HG03175 (cell line): Measurements from ENCODE around the gene CEP72.
A peak's percentile ranks its signal among the peaks of the same experiment; 100 is the strongest.
"Not testable (repeated sequence)": the region's sequence is repeated elsewhere in the genome, so short reads cannot be mapped to it uniquely, and the experiment has no call there.

ENCODE experiments used
- ATAC-seq: cut with Tn5 transposase; IDR thresholded peaks from one replicate; pipeline ENCODE4 v1.9.1; 2021; ENCODE audit warnings: mild to moderate bottlenecking, moderate library complexity; ENCODE audit not compliant: unreplicated experiment

Gene CEP72

DNA sequence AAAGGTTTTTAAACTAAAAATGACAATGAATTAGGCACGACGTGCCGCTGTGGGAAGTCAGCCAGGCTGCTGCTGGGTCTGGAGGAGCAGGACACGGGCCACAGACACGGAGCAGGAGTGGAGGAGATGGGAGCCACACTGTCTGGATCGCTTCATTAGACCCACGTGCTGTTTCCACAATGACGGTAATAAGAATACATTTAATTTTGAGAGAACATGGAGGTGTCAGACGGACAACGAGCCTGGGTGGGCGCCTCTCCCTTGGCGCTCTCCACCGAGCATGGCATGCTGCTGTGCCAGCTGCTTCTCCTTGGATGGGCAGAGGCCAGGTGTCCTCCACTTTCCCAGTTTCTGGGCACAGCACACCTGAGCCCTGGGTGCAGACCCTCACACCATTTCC lies 68.7 kb downstream of the CEP72 start:
- ATAC-seq, result not testable (repeated sequence)

DNA sequence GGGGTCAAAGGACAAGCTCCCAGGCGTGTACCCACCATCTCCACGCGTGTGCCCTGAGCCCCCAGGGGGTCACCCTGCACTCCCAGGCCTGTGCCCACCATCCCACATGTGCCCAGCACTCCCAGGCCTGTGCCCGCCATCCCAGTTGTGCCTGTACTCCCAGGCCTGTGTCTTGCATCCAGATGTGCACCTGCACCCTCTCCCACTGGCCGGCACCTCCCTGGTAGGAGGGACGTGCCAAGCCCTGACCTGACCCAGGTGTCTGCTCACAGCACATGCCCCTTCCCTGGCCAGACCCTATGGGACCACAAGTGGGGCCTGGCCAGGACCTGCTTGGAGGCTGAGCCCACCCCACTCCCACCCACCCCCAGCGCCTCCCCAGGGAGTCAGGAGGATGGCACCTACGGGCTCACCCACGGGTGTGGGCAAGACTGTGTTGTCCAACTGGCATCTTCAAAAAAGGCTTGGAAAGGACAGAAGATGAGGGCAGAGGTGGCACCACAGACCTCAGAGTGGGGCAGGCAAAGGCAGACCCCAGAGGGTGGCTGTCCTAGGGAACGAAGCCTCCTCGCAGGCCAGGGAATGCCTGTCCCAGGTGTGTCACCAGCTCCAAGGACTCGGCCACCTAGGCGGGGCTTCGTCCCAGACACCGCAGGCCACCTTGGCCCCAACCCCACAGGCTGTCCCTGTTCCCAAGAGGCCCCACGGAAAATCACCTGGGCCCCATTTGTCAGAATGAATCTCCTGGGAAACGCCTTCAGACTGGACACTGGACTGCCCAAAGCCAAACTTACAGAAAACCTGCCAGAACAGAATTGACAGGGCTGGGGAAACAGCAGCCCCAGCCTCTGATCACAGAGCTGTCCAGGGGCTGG lies 69.4 kb downstream of the CEP72 start:
- ATAC-seq, result not testable (repeated sequence)

DNA sequence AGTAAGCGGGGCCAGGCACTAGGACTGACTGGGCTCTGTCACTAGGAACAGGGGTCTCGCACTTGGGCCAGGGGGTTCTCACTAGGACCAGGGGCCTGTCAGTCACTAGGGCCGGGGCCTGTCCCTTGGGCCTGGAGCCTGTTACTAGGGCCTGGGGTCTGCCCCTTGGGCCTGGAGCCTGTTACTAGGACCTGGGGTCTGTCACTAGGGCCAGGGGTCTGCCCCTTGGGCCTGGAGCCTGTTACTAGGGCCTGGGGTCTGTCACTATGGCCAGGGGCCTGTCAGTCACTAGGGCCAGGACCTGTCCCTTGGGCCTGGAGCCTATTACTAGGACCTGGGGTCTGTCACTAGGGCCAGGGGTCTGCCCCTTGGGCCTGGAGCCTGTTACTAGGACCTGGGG lies 70.1 kb downstream of the CEP72 start:
- ATAC-seq, result not testable (repeated sequence)

DNA sequence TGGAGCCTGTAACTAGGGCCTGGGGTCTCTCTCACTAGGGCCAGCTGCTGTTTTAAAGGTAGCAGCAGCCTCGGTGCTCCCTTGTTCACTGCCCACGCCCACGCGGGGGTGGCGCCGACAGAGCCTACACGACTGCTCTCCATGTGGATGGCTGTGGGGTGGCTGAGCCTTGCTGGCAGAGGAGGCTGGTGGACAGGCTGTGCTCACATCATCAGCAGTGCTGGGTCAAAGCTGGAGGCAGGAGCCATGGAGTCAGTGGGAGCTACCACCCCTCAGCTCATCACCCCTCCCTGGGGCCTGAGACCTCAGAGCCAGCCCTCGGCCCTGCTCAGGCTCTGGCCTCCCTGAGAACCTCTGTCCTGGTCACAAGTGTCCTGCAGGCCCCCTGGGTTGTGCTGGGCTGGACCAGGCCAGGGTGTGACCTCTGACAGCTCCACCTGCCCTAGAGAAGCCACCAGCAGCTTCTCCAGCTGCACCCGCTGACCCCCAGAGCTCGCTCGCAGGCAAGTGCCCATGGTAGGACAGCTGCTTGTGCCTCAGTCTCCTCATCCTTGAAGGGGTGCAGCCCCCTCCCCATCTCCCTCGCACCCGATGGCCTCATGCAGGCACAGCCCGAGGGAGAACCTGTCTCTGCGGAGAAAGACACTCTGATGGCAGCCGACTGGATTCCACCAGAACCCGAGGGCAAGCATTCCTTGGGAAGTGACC lies 70.7 kb downstream of the CEP72 start:
- ATAC-seq, result not testable (repeated sequence)

DNA sequence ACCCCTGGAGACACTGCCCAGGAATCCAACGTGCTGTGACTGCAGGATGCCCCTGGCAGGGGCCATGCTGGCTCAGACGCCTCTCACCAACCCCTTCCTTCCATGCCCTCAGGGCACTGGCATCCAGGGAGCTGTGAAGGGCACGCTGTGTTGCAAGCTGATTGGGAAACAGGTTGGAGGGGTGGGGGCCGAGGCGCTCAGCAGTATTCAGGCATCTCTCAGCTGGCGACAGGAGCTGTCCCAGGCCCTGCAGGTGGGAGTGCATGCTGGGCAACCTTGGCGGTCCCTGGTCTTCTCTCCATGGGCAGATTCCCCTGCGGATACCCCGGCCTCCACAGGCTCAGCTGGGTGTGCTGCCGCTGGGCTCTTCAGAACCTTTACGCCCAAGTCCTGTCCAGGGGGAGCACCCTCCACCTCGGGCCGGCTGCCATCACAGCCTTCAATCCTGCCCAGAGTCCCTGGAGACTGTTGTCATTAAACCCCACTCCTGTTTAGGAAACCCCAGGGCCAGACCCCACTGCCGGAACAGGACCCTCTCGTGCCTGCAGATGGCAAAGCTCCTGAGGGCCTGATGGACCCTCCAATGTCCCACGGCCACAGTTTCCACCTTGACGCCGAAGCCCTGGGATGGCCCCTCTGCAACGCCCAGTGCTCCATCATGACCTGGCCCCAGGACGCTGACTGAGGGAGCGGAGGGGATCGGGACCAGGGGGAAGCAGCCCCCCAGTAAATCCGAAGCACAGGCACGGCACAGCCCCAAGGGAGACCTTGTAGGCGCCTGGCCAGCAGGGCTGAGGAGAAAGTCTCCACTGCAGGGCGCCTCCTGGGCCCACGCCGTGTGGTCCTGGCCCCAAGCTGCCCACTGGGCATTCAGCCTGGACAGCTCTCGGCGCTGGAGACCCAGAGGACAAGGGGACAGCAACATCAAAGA lies 71.7 kb downstream of the CEP72 start:
- no peak for ATAC-seq

DNA sequence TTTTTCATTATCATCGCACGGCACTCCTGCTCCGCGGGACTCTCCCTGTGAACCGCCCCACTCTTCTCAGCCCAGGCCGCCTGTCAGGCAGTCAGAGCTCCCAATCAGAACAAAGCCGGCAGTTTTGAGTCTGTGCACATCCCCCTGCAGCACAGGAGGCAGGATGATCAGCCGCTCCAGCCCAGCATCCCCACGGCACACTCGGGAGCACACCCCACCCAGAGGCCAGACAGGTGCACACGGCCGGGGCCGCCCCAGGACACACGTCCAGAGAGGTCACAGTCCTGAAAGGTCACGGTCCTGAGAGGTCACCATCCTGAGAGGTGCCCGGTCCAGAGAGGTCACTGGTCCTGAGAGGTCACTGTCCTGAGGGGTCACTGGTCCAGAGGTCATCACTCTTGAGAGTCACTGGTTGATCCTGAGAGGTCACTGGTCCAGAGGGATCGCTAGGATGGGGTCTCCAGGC lies 72.6 kb downstream of the CEP72 start:
- no peak for ATAC-seq

DNA sequence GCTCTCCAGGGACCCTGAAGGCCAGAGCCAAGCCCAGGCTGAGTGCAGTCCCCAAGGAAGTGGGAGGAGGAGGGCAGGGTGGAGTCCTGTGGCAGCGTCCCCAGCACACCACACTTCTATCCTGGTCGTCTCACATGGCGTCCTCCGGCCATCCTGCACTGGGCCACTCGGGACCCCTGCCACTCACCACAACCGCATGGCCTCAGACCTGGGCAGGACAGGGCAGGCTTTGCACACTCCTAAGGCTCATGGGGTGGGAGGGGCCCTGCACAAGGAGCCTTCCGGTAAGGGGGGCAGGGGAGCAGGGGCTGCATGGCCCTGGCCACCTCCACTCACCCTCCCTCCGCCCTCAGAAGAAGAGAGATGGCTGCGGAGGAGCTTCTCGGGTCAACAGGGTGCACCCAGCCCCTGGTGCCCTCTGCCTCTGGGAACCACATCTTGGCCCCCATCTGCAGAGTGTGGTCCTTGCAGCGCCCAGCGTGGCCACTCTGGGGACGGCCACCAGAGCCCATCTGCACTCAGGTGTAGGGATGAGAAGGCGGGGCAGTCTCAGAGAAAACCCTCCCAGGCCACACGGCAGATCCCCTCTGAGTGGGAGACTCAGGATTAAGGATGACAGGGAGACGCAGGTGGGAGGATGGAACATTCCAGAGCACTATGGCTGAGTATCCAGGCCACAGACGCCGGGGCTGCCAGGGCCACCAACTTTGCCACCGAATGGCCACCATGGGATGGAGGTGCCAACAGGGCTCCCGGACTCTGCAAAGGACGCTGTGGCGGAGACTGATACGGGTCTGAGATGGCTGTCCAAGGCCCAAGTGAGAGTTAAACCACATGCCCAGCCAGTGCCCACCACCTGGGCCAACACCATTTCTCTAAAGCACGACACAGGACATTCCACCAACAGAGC lies 73.4 kb downstream of the CEP72 start:
- no peak for ATAC-seq

DNA sequence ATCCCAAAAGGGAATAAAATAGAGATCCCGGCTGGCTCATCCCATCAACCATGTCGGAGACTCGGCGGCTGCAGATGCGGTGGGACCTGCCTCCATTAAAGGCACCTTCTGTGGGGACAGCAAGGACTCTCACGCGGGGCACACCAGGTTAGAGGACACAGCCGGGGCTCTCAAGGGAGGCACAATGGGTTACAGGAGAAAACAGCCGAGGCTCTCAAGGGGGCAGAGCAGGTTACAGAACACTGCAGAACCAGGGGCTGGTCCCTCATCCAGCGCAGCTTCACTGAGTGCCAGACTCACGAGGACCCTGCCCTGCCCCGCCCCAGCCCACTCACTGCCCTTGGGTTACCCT lies 74.0 kb downstream of the CEP72 start:
- ATAC-seq, result not testable (repeated sequence)

DNA sequence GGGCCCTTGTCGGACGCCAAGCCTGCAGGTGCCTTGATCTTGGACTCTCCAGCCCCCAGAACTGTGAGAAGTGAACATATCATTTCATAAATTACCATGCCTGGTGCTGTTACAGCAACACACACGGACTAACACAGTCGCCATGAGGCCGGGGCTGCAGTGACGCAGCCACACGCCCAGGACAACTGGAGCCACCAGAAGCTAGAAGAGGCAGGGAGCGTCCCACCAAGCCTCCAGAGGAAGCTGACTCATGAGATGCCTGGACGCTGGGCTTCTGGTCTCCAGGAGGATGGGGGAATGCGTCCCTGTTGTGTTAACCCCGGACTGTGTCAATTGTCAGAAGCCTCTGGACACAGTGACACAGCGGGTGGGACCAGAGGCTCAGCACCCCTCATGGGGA lies 74.8 kb downstream of the CEP72 start:
- ATAC-seq, result not testable (repeated sequence)

DNA sequence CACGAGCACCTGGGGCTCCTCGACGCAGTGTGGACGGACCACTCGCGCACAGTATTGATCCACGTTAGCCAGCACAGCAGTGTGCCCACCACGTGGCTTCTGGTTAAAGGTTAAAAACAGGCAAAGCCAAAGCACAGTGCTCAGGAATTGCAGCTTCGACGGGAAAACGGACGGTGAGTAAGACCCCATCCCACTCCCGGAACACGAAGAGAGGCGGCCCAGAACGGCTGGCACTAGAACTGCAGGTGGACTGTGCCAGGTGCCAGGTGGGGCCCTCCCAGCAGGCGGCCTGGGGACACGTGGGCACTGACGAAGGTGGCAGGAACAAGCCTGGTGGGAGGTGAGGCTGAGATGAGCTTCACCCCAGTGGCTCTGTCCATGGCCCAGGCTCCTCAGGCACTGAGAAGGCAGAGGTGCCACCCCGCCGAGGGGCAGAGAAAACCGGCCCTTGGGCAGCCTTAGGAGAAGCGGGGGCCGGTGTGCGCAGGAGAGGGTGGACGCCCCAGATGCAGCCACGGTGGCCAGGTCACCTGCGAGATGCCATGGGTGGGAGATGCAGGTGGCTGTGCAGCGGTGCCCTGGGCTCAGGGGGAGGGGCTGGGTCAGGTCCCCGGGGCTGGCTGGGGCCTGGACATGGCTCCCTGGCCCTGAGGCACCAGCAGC lies 76.3 kb downstream of the CEP72 start:
- not testable (repeated sequence) for ATAC-seq

DNA sequence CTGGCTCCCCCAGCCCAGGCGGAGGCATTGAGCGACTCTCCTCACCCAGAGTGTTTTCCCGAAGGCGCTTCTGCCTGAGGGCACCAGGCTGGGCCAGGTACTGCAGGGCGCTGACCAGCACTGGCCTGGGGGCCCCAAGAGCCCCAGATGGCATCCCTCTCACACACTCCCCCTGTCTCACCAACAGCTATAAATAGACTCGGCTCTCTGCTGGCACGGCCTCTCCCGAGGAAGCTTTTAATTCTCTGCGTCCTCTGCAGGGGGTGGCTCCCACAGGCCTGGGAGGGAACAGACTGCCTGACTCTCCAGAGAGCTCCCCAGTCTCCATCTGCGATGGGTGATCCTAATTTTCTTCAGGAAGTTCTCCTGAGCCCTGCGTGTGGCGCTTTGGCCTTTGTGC lies 78.2 kb downstream of the CEP72 start:
- not testable (repeated sequence) for ATAC-seq

DNA sequence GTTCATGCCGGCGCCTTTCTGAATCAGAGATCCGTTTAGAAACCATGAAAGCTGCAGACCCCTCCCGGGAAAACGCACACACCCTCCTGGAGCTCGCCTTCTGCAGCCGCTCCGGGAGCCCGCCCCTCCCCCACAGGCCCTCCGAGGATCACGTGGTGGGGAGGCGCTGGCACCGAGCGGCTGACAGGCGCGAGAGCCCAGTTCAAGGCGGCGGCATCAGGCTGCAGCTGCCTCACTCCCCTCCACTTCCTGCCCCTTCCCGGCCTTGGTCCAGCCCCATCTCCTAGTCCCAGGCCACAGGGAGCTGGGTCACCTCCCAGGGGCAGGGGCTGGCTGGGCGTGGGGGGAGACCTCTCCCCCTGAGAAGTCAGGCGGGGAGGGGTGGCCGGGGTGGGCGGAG lies 78.9 kb downstream of the CEP72 start:
- ATAC-seq, result not testable (repeated sequence)

DNA sequence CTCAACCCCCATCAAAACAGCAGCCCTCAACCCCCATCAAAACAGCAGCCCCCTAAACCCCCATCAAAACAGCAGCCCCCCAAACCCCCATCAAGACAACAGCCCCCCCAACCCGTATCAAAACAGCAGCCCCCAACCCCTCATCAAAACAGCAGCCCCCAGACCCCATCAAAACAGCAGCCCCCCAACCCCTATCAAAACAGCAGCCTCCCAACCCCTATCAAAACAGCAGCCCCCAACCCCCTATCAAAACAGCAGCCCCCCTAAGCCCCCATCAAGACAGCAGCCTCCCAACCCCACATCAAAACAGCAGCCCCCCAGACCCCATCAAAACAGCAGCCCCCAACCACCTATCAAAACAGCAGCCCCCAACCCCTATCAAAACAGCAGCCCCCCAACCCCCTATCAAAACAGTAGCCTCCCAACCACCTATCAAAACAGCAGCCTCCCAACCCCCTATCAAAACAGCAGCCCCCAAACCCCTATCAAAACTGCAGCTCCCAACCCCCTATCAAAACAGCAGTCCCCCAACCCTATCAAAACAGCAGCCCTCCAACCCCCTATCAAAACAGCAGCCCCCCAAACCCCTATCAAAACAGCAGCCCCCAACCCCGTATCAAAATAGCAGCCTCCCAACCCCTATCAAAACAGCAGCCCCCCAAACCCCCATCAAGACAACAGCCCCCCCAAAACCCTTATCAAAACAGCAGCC lies 79.8 kb downstream of the CEP72 start:
- ATAC-seq, result no peak

DNA sequence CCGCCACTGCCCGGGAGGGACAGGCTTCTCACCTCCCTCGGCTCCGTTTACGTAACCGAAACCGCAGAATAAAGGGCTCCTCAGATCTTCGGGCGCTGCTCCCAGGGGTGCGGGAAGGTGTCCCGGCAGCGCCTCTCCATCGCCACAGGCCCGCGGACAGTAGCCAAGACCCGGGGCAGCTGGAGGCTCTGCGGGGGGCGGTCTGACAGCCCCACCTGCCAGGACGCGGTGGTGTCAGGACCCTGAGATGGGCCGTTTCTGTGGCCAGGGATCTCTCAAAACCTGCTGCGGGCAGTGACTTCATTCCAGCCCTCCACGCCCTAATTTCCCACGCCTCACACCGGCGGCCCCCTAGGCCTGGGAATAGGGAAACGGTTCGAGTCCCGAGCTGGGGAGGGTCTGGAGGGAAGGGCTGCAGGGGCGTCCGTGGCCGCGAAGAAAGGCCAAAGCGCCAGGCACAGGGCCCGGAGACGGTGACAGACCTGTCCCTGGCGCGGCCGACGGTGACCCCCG lies 80.4 kb downstream of the CEP72 start:
- peak; percentile 14 for ATAC-seq

DNA sequence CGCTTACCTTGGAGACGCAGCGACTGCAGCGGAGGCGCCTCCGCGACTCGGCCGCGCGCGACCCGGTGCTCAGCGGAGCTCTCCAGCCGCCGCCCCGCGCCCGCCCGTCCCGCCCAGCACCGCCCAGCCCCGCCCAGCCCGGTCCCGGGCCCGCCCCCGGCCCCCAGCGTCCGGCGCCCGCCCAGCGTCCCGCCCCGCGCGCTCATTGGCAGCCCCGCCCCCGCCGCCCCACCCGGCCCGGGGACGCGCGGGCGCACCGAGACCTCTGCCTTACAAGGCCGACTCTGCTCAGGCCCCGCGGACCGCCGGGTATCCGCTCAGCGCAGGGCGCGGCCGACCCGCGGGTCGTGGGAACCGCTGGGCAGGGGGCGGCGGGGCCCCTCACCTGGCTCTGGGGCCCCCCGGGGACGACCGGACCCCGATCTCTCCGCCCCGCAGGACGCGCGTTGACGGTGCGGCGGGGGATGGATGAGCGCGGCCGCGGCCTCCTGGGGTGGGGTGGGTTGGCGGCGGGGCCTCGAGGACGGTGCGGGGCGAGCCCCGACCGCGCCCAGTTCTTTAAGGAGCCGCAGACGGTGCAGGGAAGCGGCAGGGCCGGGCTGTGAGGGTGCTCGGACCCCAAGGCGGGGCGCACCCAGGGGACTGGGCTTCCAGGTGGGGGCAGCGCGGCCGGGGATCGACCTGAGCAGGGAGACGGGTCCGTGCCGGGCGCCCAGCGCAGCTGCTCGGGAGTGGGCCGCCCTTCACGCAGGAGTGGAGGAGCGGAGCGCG lies 81.3 kb downstream of the CEP72 start, which contains the start of gene TPPP:
TPPP (minus strand) TSS at position 82 of the 771 bp plus-strand sequence. CDS start 15,292 bp downstream, outside the sequence.
- peak; percentile 61 for ATAC-seq

DNA sequence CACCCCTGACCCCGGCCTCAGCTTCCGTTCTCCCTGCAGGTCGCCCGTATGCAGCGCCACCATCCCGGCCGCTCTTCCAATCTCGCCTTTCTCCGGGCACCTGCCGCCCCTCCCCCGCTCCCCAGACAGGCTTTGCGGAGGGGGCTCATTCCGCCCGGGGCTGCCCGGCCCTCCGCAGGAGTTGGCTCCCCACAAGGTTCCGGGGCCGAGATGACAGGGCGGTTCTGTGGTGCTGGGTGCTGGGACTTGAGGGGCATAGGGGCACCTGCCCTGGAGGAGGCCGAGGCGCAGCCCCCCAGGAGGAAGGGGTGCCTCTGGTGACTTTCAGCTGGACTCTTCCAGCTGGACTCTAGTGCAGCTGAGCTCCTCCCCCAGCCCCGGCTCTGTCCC lies 81.9 kb downstream of the CEP72 start:
- ATAC-seq, result peak; percentile 8

DNA sequence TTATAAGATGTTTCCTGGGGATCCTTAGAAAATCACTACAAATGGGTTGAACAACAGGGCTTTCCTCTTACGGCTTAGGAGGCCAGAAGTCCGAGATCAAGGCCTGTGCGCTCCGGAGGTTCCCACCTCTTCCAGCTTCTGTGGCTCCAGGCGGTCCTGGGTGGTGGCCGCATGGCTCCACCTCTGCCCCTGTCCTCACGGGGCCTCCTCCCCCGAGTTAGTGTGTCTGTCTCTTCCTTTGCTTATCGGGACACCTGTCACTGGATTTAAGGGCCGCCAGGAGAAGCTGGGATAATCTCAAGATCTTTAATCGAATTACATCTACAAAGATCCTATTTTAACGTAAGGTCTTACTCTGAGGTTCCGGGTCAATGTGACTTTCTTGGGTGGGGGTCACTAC lies 83.3 kb downstream of the CEP72 start:
- ATAC-seq, result not testable (repeated sequence)

DNA sequence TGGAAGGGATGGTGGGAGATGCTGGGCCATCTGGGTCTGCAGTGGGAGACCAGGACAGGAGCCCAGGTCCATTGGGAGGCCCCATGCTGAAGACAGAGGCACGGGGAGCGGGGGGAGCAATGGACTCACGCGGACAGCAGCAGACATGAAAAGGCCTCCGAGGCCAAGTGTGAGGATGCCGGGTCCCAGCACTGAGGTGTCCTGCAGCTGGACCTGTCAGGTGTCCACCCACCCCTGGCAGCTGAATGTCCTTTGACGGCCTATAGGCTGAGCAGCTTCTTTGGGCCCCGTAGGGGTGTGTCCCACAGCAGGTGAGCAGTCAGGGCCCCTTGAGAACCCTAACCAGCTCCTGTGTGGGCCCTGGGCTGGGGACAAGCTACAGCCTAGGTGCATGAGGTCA lies 84.1 kb downstream of the CEP72 start:
- not testable (repeated sequence) for ATAC-seq
